Left ventricle myocardium inferior (tissue), 1 donor: Measurements from ENCODE around the gene RBFOX2. TPM values are rescaled to one million over a fixed set of nuclear protein-coding genes. Genes with fewer than 3 reads are reported as not detected.

Experiments
- DNase-seq: peaks from one replicate; pipeline ENCODE4 v3.0.0-alpha.2; 2020
- H3K27ac ChIP-seq: fragments of 200-600 bp; replicated peaks from 2 replicates; pipeline ENCODE4 v1.8.0; 2021
- H3K27me3 ChIP-seq: fragments of 200-600 bp; 2 replicates; pipeline ENCODE4 v1.8.0; 2021; ENCODE audit warnings: low read depth
- H3K36me3 ChIP-seq: fragments of 200-600 bp; 2 replicates; pipeline ENCODE4 v1.8.0; 2021
- H3K4me1 ChIP-seq: fragments of 200-600 bp; 2 replicates; pipeline ENCODE4 v1.8.0; 2021
- H3K4me3 ChIP-seq: fragments of 200-600 bp; 2 replicates; pipeline ENCODE4 v1.8.0; 2021; ENCODE audit warnings: mild to moderate bottlenecking, moderate library complexity
- H3K9me3 ChIP-seq: fragments of 200-600 bp; replicated peaks from 2 replicates; pipeline ENCODE4 v1.8.0; 2021
- intact Hi-C: fragments of 100-400 bp; cut with micrococcal nuclease; formaldehyde crosslinking; loops from one replicate; pipeline ENCODE4 v1.11.0; 2022
- total RNA-seq: library from RNA; stranded (reverse); fragmentation: NEBNext Ultra II Directional; extraction: Animal tissue kit (Norgen Biotek cat#: 25700); gene quantifications from one replicate; pipeline ENCODE4 v1.2.1, GENCODE V29; 2021
- TF ChIP-seq, protein P1 (sequence below): fragments of 200-600 bp; IDR thresholded peaks from 2 replicates; pipeline ENCODE4 v1.8.0; 2021; ENCODE audit warnings: antibody characterized with exemption, mild to moderate bottlenecking, borderline replicate concordance
- donor health status: DM: no; HTN: yes; CAD: no; lungs with severe emphysema.

Gene RBFOX2
- total RNA-seq, 1 donor from 2014 or later = 75.4 TPM

DNA sequence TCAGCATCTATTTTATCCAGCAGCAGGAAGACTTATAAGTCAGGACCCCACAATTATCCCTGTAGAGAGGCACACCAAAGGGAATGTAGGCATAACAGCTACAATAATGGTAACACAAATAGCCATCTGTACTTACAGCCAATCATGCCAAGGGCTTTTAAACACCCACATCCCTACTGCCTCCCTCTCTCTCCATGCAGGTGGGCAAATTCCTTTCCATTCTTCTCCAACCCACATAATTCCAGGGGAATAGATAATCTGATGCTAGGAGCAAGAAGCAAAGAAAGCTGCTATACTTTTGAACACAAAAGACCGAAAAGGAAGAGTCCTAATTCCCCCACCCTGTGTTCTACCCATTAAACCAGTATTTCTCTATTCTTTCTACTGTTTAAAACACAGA is 46.7 kb downstream of the RBFOX2 start:
- Histone ChIP-seq H3K9me3 (no peaks in the 10 kb centered on the region), H3K4me1 (peaks cover 48% of the 10 kb centered on the region), H3K4me3 (no peak overlapping the region), H3K27me3 (no peaks in the 10 kb centered on the region), H3K36me3 (no peaks in the 10 kb centered on the region), H3K27ac (no peak overlapping the region)
- TF ChIP-seq, protein P1, sequence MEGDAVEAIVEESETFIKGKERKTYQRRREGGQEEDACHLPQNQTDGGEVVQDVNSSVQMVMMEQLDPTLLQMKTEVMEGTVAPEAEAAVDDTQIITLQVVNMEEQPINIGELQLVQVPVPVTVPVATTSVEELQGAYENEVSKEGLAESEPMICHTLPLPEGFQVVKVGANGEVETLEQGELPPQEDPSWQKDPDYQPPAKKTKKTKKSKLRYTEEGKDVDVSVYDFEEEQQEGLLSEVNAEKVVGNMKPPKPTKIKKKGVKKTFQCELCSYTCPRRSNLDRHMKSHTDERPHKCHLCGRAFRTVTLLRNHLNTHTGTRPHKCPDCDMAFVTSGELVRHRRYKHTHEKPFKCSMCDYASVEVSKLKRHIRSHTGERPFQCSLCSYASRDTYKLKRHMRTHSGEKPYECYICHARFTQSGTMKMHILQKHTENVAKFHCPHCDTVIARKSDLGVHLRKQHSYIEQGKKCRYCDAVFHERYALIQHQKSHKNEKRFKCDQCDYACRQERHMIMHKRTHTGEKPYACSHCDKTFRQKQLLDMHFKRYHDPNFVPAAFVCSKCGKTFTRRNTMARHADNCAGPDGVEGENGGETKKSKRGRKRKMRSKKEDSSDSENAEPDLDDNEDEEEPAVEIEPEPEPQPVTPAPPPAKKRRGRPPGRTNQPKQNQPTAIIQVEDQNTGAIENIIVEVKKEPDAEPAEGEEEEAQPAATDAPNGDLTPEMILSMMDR = no peak
- DNase-seq = no peak
- intact Hi-C loops = no loop called here

DNA sequence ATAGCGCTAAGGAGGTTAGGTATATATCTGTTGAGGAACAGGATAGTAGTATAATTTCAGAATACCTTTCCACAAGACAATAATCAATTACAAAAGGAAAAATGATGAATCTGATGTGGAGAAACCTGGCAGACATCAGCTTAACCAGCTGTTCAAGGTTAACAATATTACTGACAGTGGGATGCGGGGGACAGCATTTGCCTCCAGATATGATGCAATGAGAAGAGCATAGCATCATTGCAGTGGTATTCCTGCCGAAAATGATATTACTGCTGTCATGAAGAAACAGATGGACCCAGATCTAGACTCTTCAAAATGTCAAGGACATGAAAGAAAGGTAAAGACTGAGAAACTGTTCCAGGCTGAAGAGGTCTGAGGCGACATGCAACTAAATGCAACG is 49.7 kb downstream of the RBFOX2 start:
- peaks cover 43% of the 10 kb centered on the region for H3K4me1 ChIP-seq
- DNase-seq = no peak
- no peaks in the 10 kb centered on the region for H3K9me3 ChIP-seq
- H3K36me3 ChIP-seq = no peaks in the 10 kb centered on the region
- TF ChIP-seq, protein P1 = no peak
- no peaks in the 10 kb centered on the region for H3K27me3 ChIP-seq
- no peak overlapping the region for H3K27ac ChIP-seq
- H3K4me3 ChIP-seq = no peak overlapping the region
- intact Hi-C loops = no loop called here

GRCh38 chr22:35978201-35978600 is 50.4 kb downstream of the RBFOX2 start:
- intact Hi-C loops = no loop called here
- TF ChIP-seq, protein P1 = no peak
- Histone ChIP-seq H3K4me1 (peaks cover 47% of the 10 kb centered on the region), H3K36me3 (no peaks in the 10 kb centered on the region), H3K27me3 (no peaks in the 10 kb centered on the region), H3K9me3 (no peaks in the 10 kb centered on the region), H3K4me3 (no peak overlapping the region), H3K27ac (no peak overlapping the region)
- no peak for DNase-seq

- Histone ChIP-seq H3K27ac (no peak overlapping the region), H3K4me1 (peaks cover 53% of the 10 kb centered on the region), H3K9me3 (no peaks in the 10 kb centered on the region), H3K4me3 (no peak overlapping the region), H3K36me3 (no peaks in the 10 kb centered on the region), H3K27me3 (no peaks in the 10 kb centered on the region)
- intact Hi-C loops = no loop called here
- DNase-seq = no peak
- TF ChIP-seq, protein P1 = no peak
These were observed 51.5 kb downstream of the RBFOX2 start for GRCh38 chr22:35977136-35977535.

GRCh38 chr22:35973388-35973787 is 55.2 kb downstream of the RBFOX2 start:
- no peaks in the 10 kb centered on the region for H3K27me3 ChIP-seq
- peak overlapping the region; percentile 80 for H3K27ac ChIP-seq
- no peaks in the 10 kb centered on the region for H3K36me3 ChIP-seq
- H3K4me3 ChIP-seq = peak overlapping the region; percentile 27
- intact Hi-C loops = no loop called here
- H3K4me1 ChIP-seq = peaks cover 75% of the 10 kb centered on the region
- TF ChIP-seq, protein P1 = no peak
- no peak for DNase-seq
- no peaks in the 10 kb centered on the region for H3K9me3 ChIP-seq

DNA sequence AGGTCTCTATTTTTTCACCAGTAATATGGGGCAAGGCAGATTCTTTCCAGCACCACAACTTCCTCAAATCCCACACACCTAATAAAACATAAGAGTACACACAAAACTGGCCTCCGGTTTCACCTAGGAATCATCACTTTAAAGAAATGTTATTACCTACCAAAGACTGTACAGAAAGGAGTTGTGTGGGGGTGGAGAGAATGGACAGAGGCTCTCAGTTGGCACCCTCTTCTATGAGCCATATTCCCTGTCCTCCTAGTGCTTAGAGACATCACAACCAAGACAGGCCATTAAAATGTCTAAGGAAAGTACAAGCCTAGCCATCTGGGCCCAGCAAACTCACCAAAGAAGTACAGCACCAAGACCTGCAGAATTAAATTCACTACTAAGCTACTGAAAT is 56.1 kb downstream of the RBFOX2 start:
- no peaks in the 10 kb centered on the region for H3K36me3 ChIP-seq
- no peak for DNase-seq
- TF ChIP-seq, protein P1 = no peak
- no peaks in the 10 kb centered on the region for H3K9me3 ChIP-seq
- peaks cover 78% of the 10 kb centered on the region for H3K4me1 ChIP-seq
- no peak overlapping the region for H3K4me3 ChIP-seq
- no peaks in the 10 kb centered on the region for H3K27me3 ChIP-seq
- H3K27ac ChIP-seq = peak overlapping the region; percentile 80
- intact Hi-C loops = no loop called here
